HUES48 (cell line): ENCODE results near the gene MSI1.
"Not testable (repeated sequence)": the region's sequence is repeated elsewhere in the genome, so short reads cannot be mapped to it uniquely, and the experiment has no call there.

Experiments
- H3K27ac ChIP-seq: one replicate; pipeline ENCODE4 v1.7.0; 2013; ENCODE audit warnings: low read depth, low read length, inconsistent platforms
- H3K27me3 ChIP-seq: 2 replicates; pipeline ENCODE4 v1.6.1; 2013; ENCODE audit warnings: mild to moderate bottlenecking, low read length; ENCODE audit not compliant: control insufficient read depth, insufficient read depth
- H3K36me3 ChIP-seq: 2 replicates; pipeline ENCODE4 v1.6.1; 2013; ENCODE audit warnings: low read length; ENCODE audit not compliant: control insufficient read depth, insufficient read depth
- H3K4me1 ChIP-seq: 2 replicates; pipeline ENCODE4 v1.6.1; 2013; ENCODE audit warnings: mild to moderate bottlenecking, low read length; ENCODE audit not compliant: control insufficient read depth, insufficient read depth
- H3K4me3 ChIP-seq: 2 replicates; pipeline ENCODE4 v1.5.1; 2013; ENCODE audit warnings: mild to moderate bottlenecking, low read depth, low read length
- H3K9ac ChIP-seq: 2 replicates; pipeline ENCODE4 v1.6.1; 2013; ENCODE audit warnings: mild to moderate bottlenecking, low read depth, low read length, moderate library complexity
- H3K9me3 ChIP-seq: 2 replicates; pipeline ENCODE4 v1.6.1; 2013; ENCODE audit warnings: low read length; ENCODE audit not compliant: control insufficient read depth, insufficient read depth

MSI1 gene

GRCh38 chr12:120337730-120338129, 31.2 kb downstream of the MSI1 start:
- Histone ChIP-seq H3K4me3 (no peak overlapping the region), H3K27me3 (no peaks in the 10 kb centered on the region), H3K9ac (no peak overlapping the region), H3K4me1 (0 out of 2 replicates have a peak, but pooled peaks cover 6% of the 10 kb centered on the region), H3K36me3 (no peaks in the 10 kb centered on the region), H3K27ac (no peak overlapping the region), H3K9me3 (peaks cover 17% of the 10 kb centered on the region)

- not testable (repeated sequence) for H3K27ac ChIP-seq
Measured at GRCh38 chr12:120336392-120336791, 32.6 kb downstream of the MSI1 start.

GRCh38 chr12:120335447-120335846, 33.5 kb downstream of the MSI1 start:
- not testable (repeated sequence) for H3K36me3 ChIP-seq, H3K4me3 ChIP-seq, H3K27ac ChIP-seq, H3K4me1 ChIP-seq, H3K9ac ChIP-seq, H3K27me3 ChIP-seq
- peaks cover 17% of the 10 kb centered on the region for H3K9me3 ChIP-seq

More at GRCh38 chr12:120336392-120336791, 32.6 kb downstream of the MSI1 start:
- peaks cover 17% of the 10 kb centered on the region for H3K9me3 ChIP-seq
- H3K4me3 ChIP-seq, H3K9ac ChIP-seq, H3K36me3 ChIP-seq, H3K27me3 ChIP-seq, H3K4me1 ChIP-seq: not testable (repeated sequence)

GRCh38 chr12:120332523-120332922, 36.4 kb downstream of the MSI1 start:
- no peak overlapping the region for H3K4me3 ChIP-seq
- no peak overlapping the region for H3K9ac ChIP-seq
- H3K27me3 ChIP-seq: no peaks in the 10 kb centered on the region
- no peaks in the 10 kb centered on the region for H3K4me1 ChIP-seq
- no peak overlapping the region for H3K27ac ChIP-seq
- no peaks in the 10 kb centered on the region for H3K36me3 ChIP-seq
- peaks cover 13% of the 10 kb centered on the region for H3K9me3 ChIP-seq

GRCh38 chr12:120332041-120332440, 36.9 kb downstream of the MSI1 start:
- H3K4me3 ChIP-seq: no peak overlapping the region
- no peak overlapping the region for H3K27ac ChIP-seq
- H3K9ac ChIP-seq: no peak overlapping the region
- H3K4me1 ChIP-seq: no peaks in the 10 kb centered on the region
- peaks cover 9% of the 10 kb centered on the region; the same call in 1 of the 2 replicates for H3K9me3 ChIP-seq
- H3K27me3 ChIP-seq: no peaks in the 10 kb centered on the region
- no peaks in the 10 kb centered on the region for H3K36me3 ChIP-seq

GRCh38 chr12:120331390-120331789, 37.6 kb downstream of the MSI1 start:
- no peak overlapping the region for H3K27ac ChIP-seq
- no peaks in the 10 kb centered on the region for H3K36me3 ChIP-seq
- no peaks in the 10 kb centered on the region for H3K4me1 ChIP-seq
- peaks cover 3% of the 10 kb centered on the region; the same call in 1 of the 2 replicates for H3K9me3 ChIP-seq
- no peaks in the 10 kb centered on the region for H3K27me3 ChIP-seq
- H3K9ac ChIP-seq: no peak overlapping the region
- H3K4me3 ChIP-seq: no peak overlapping the region

GRCh38 chr12:120328228-120328627, 40.7 kb downstream of the MSI1 start:
- no peak overlapping the region for H3K9ac ChIP-seq
- no peak overlapping the region for H3K4me3 ChIP-seq
- no peaks in the 10 kb centered on the region for H3K4me1 ChIP-seq
- no peak overlapping the region for H3K27ac ChIP-seq
- H3K27me3 ChIP-seq: no peaks in the 10 kb centered on the region
- no peaks in the 10 kb centered on the region for H3K9me3 ChIP-seq
- no peaks in the 10 kb centered on the region for H3K36me3 ChIP-seq

- Histone ChIP-seq H3K36me3 (no peaks in the 10 kb centered on the region), H3K9ac (no peak within 1 kb of the TSS), H3K4me1 (no peaks in the 10 kb centered on the region), H3K9me3 (no peaks in the 10 kb centered on the region), H3K4me3 (no peak within 1 kb of the TSS), H3K27me3 (no peaks in the 10 kb centered on the region), H3K27ac (no peak within 1 kb of the TSS)
Measured at GRCh38 chr12:120327593-120327992, 41.4 kb downstream of the MSI1 start, which contains the start of gene PLA2G1B. PLA2G1B (minus strand) TSS chr12:120327779; CDS start chr12:120327753, 26 bp downstream.

GRCh38 chr12:120324841-120325417, 44.0 kb downstream of the MSI1 start:
- Histone ChIP-seq H3K4me1 (no peaks in the 10 kb centered on the region), H3K36me3 (no peaks in the 10 kb centered on the region), H3K27me3 (no peaks in the 10 kb centered on the region), H3K9me3 (no peaks in the 10 kb centered on the region), H3K9ac (no peak overlapping the region), H3K4me3 (no peak overlapping the region), H3K27ac (no peak overlapping the region)

GRCh38 chr12:120323772-120324171, 45.2 kb downstream of the MSI1 start:
- no peaks in the 10 kb centered on the region for H3K4me1 ChIP-seq
- H3K9me3 ChIP-seq: no peaks in the 10 kb centered on the region
- no peak overlapping the region for H3K9ac ChIP-seq
- H3K27ac ChIP-seq: no peak overlapping the region
- H3K36me3 ChIP-seq: no peaks in the 10 kb centered on the region
- no peaks in the 10 kb centered on the region for H3K27me3 ChIP-seq
- H3K4me3 ChIP-seq: no peak overlapping the region

- H3K27me3 ChIP-seq: no peaks in the 10 kb centered on the region
- no peak overlapping the region for H3K27ac ChIP-seq
- H3K9ac ChIP-seq: no peak overlapping the region
- peaks cover 6% of the 10 kb centered on the region for H3K4me1 ChIP-seq
- no peaks in the 10 kb centered on the region for H3K36me3 ChIP-seq
- H3K4me3 ChIP-seq: no peak overlapping the region
- H3K9me3 ChIP-seq: no peaks in the 10 kb centered on the region
Measured at GRCh38 chr12:120321382-120322202, 47.4 kb downstream of the MSI1 start.
